GM12865 (cell line): ENCODE results near the gene MED20.
A peak's percentile ranks its signal among the peaks of the same experiment; 100 is the strongest.

Experiments used
- DNase-seq: peaks from one replicate; pipeline ENCODE4 v3.0.0; 2010; ENCODE audit warnings: low read depth
- H3K4me3 ChIP-seq: 2 replicates; pipeline ENCODE4 v1.5.1; 2011; ENCODE audit warnings: mild to moderate bottlenecking, low read depth, low read length, control low read depth
- CTCF ChIP-seq: IDR thresholded peaks from 2 replicates; pipeline ENCODE4 v1.5.1; 2011; ENCODE audit warnings: low read length, control low read depth, low read depth, inconsistent platforms; ENCODE audit not compliant: insufficient read depth; ENCODE audit errors: missing control alignments

Gene MED20

GRCh38 chr6:41920921-41921711 lies at the start of gene MED20, which contains the start of gene BYSL:
Gene MED20 (minus strand): TSS chr6:41921139. CDS start chr6:41921018, 121 bp downstream.
Gene BYSL (plus strand): TSS chr6:41921499. CDS start chr6:41921563, 64 bp downstream.
- peak; percentile 94 for TF ChIP-seq CTCF
- DNase-seq, result peak; percentile 97
- peak within 1 kb of the TSS; percentile 89 for H3K4me3 ChIP-seq

GRCh38 chr6:41970436-41970846 lies 49.5 kb upstream of the MED20 start:
- DNase-seq, result no peak
- H3K4me3 ChIP-seq, result no peak overlapping the region
- TF ChIP-seq CTCF, result no peak

- H3K4me3 ChIP-seq, result no peak overlapping the region
- no peak for TF ChIP-seq CTCF
- no peak for DNase-seq
Observed at GRCh38 chr6:41967312-41968287, 46.7 kb upstream of the MED20 start.

GRCh38 chr6:41966961-41967311 lies 46.0 kb upstream of the MED20 start:
- TF ChIP-seq CTCF, result no peak
- no peak overlapping the region for H3K4me3 ChIP-seq
- no peak for DNase-seq

GRCh38 chr6:41966214-41966920 lies 45.4 kb upstream of the MED20 start:
- no peak for TF ChIP-seq CTCF
- no peak overlapping the region for H3K4me3 ChIP-seq
- no peak for DNase-seq

GRCh38 chr6:41965429-41966213 lies 44.7 kb upstream of the MED20 start:
- DNase-seq, result no peak
- no peak overlapping the region for H3K4me3 ChIP-seq
- TF ChIP-seq CTCF, result no peak
